Measurements from ENCODE around the gene LMBR1.

- TF ChIP-seq EZH2 (IDR thresholded peaks at IDR 0.05) (no peak), POLR2AphosphoS5 (IDR thresholded peaks at IDR 0.05; ENCODE audit: borderline replicate concordance, low read depth, low read length) (no peak)
Observed at GRCh38 chr7:156811706-156812105, 81.3 kb downstream of the LMBR1 start.

Measured in SK-N-MC (cell line).